GM20000 (cell line): Measurements from ENCODE around the gene AFDN.

Source experiments
- DNase-seq: peaks from one replicate; pipeline ENCODE4 v3.0.0; 2012; ENCODE audit warnings: low spot score
- TF ChIP-seq, protein P1 (sequence below): IDR thresholded peaks from 2 replicates; pipeline ENCODE4 v1.5.1; 2012; ENCODE audit warnings: mild to moderate bottlenecking, control low read depth; ENCODE audit errors: extremely low read depth, missing control alignments

The AFDN gene

DNA sequence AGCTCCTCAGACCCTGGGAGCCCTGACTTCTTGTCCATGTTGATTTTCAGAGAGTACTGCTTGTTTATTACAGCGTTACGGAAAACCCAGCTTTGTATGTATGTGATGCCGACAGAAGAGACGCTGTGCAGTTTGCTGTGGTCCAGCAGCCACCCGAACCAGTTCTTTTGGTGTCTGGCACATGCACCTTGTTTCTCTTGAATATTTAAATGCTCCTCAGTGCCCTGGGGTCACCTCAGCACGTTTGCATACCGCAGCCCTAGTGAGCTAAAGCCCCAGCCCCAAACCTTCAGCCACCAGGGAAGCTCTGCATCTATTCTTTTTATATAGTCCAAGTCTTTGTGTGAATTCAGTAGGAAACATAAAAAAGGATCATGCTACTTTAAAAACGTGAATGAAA, 39.9 kb downstream of the AFDN start:
- TF ChIP-seq, protein P1, sequence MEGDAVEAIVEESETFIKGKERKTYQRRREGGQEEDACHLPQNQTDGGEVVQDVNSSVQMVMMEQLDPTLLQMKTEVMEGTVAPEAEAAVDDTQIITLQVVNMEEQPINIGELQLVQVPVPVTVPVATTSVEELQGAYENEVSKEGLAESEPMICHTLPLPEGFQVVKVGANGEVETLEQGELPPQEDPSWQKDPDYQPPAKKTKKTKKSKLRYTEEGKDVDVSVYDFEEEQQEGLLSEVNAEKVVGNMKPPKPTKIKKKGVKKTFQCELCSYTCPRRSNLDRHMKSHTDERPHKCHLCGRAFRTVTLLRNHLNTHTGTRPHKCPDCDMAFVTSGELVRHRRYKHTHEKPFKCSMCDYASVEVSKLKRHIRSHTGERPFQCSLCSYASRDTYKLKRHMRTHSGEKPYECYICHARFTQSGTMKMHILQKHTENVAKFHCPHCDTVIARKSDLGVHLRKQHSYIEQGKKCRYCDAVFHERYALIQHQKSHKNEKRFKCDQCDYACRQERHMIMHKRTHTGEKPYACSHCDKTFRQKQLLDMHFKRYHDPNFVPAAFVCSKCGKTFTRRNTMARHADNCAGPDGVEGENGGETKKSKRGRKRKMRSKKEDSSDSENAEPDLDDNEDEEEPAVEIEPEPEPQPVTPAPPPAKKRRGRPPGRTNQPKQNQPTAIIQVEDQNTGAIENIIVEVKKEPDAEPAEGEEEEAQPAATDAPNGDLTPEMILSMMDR, result no peak
- DNase-seq, result no peak

DNA sequence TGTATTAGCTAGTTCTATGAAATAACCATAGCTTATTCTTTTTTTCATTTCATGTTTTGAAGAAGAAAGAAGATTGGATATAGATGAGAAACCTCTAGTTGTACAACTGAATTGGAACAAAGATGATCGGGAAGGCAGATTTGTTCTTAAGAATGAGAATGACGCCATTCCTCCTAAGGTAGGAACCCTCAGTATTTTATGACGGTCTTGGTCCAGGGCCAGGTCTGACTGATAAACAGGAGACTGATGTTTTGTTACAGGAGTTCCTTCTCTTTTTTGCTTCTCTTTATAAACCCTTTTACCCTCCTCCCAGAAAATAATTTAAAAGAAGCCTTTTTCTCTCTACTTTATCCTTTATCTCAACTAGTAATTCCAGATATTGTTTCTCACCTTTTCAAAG, 43.6 kb downstream of the AFDN start:
- TF ChIP-seq, protein P1, result no peak
- no peak for DNase-seq

DNA sequence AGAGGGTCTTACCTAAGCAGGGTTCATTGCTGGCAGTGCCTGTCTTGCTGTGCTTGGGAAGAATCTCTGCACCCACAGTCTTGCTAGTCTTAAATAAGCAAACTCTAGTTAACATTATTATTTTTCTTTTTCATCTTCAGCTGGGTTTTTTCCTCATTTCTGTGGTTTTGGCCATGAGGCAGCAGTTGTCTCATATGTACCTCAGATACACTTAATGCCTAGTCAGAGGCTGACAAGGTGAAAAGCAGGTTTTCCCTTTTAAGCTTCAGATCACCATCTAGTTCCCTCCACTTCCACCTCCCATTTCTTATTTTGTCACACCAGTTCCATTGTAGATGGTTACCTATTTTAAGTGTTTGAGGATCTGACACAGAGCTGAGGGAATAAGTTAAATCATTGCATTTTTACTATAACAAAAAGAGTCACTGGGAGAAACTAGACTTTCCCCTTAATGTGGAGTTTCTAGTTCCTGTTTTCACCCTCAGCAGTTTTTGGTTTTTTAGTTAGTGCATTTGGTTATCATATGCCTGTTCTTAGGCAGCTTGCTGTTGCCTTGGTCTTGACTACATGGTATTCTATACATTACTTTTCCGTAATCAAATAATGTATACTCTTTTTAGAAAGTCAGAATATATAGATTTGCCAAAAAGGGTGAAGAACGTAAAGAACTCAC, 46.0 kb downstream of the AFDN start:
- TF ChIP-seq, protein P1, result no peak
- no peak for DNase-seq

DNA sequence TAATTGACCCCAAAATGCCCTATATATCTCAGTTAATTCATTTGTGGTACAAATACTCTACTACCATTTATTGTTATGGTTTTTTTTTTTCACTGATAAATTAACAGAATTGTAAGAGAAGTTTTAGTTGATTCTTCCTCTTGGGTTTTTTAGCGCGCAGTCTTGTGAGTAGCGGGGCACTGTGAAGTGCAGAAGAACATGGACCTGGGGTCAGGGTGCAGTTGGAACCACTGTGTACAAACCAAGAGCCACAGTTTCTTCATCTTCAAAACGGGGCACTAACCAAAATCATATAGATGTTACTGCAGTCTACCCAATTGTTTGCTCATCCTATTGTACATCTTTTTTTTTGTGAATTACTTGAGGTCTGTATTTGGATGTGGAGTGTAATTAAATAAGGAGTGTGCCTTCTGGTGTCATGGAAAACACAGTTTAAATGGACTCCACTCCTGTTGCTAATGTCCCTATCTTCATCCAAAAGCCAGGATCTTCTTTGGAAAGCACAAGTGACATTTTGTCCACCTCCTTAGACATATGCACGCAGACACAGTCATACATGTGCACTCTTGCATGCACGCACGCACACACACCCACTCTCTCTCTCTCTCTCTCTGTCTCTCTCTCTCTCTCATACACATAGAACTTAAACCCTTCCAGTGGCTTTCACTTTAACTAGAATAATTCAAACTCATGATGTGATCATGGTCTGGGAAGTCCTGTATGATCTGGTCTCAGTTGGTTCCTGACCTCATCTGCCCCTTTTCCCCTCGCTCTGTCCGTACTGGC, 51.5 kb downstream of the AFDN start:
- DNase-seq, result no peak

DNA sequence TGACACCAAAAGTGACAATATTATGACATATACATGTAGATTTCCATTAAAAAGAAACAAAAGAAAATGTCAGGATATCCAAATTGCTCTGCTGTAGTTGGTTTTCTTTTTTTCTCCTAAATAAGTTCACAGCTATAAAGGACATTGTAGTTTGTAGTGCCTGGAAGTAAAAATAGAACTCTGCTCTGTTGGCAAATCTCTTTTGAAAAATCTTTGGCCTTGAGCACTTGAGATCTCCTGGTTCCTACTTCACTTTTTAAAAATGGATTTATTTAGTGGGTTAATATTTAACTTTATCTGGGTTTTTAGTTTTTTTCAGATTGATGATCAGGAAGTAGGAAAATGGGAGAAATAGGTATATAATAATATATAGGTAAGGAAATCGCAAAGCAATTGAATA, 52.9 kb downstream of the AFDN start:
- TF ChIP-seq, protein P1, result no peak
- DNase-seq, result no peak

More for the DNA sequence above, 51.5 kb downstream of the AFDN start:
- TF ChIP-seq, protein P1, result no peak

DNA sequence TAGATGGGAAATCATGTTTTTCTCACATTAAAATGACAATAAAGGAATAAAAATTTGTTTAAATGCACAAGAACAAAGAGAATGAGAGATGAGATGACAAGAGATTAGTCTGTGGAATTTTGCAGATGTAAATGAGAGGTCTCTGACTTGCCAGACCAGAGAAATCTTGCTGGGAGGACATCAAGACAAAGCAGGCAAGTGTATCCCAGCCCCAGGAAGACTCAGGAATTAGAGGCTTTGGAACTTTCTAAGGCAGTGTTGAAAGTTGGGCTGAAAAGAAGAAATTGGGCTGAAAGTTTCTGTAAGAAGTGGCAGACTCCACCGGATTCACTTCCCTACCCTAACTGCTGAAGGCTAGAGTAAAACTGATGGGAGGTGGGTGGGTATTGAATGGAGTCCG, 54.6 kb downstream of the AFDN start:
- TF ChIP-seq, protein P1, result no peak
- no peak for DNase-seq

DNA sequence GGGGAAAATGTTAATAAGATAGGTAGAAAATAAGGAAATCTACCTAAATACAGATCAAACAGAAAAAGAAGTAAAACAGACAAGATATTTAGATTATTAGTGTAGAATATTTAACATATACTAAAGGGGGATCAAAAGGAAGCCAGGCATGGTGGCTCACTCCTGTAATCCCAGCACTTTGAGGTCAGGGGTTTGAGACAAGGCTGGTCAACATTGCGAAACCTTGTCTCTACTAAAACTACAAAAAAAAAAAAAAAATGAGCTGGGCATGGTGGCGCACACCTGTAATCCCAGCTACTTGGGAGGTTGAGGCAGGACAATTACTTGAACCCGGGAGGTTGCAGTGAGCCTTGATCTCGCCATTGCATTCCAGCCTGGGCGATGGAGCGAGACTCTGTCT, 55.5 kb downstream of the AFDN start:
- no peak for DNase-seq
- TF ChIP-seq, protein P1, result no peak
